ENCODE measurements around the gene PTPRU. TPM values are rescaled to one million over a fixed set of nuclear protein-coding genes. Genes with fewer than 3 reads are reported as not detected.
A peak's percentile ranks its signal among the peaks of the same experiment; 100 is the strongest.

Gene PTPRU
- total RNA-seq, 1 donor from 2014 or later = 92.5 TPM

DNA sequence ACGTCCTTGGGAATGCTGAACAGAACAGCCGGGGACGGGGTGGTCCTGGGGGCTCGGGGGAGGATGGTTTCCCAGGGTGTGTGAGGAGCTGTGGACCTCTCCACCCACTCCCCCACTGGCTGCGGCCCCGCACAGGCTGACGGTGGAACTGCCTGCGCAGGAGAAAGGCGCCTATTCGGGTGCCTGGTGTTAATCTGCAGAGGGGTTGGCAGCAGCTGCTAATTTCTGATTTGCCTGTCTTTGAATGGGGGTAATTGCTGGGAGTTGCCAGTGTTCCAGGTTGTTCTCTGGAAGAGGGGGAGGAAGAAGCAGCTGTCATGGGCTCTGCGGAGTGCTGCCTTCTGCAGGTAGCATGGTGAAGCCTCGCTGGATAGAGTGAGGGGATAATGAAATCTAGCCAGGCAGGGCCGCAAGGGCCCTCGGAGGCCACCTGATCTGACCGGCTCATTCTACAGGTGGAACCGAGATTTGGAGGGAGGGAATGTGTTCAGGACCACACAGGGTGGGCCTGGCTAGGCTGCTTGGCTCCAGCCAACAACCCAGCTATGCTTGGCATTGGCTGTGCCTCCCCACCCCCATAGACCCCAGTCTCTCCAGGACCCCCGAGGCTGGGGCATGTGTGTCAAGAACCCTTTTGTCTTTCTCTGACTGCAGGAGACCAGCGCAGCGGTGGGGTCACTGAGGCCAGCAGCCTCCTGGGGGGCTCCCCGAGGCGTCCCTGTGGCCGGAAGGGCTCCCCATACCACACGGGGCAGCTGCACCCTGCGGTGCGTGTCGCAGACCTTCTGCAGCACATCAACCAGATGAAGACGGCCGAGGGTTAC, 67.1 kb downstream of the PTPRU start:
- DNase-seq = peak; percentile 11
- TF ChIP-seq, protein P1, sequence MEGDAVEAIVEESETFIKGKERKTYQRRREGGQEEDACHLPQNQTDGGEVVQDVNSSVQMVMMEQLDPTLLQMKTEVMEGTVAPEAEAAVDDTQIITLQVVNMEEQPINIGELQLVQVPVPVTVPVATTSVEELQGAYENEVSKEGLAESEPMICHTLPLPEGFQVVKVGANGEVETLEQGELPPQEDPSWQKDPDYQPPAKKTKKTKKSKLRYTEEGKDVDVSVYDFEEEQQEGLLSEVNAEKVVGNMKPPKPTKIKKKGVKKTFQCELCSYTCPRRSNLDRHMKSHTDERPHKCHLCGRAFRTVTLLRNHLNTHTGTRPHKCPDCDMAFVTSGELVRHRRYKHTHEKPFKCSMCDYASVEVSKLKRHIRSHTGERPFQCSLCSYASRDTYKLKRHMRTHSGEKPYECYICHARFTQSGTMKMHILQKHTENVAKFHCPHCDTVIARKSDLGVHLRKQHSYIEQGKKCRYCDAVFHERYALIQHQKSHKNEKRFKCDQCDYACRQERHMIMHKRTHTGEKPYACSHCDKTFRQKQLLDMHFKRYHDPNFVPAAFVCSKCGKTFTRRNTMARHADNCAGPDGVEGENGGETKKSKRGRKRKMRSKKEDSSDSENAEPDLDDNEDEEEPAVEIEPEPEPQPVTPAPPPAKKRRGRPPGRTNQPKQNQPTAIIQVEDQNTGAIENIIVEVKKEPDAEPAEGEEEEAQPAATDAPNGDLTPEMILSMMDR (IDR thresholded peaks at IDR 0.05; ENCODE audit: partially characterized antibody, unreplicated experiment) = no peak
- peaks cover 7% of the 10 kb centered on the region for H3K9me3 Mint-ChIP-seq (ENCODE audit: unreplicated experiment)
- peaks cover 7% of the 10 kb centered on the region for H3K27me3 Mint-ChIP-seq (ENCODE audit: unreplicated experiment)
- H3K36me3 Mint-ChIP-seq (ENCODE audit: unreplicated experiment) = peaks cover 4% of the 10 kb centered on the region
- no peak overlapping the region for H3K4me3 Mint-ChIP-seq (ENCODE audit: unreplicated experiment)
- no peak overlapping the region for H3K27ac Mint-ChIP-seq (ENCODE audit: unreplicated experiment)
- H3K4me1 Mint-ChIP-seq (ENCODE audit: low read depth, unreplicated experiment) = no peaks in the 10 kb centered on the region

DNA sequence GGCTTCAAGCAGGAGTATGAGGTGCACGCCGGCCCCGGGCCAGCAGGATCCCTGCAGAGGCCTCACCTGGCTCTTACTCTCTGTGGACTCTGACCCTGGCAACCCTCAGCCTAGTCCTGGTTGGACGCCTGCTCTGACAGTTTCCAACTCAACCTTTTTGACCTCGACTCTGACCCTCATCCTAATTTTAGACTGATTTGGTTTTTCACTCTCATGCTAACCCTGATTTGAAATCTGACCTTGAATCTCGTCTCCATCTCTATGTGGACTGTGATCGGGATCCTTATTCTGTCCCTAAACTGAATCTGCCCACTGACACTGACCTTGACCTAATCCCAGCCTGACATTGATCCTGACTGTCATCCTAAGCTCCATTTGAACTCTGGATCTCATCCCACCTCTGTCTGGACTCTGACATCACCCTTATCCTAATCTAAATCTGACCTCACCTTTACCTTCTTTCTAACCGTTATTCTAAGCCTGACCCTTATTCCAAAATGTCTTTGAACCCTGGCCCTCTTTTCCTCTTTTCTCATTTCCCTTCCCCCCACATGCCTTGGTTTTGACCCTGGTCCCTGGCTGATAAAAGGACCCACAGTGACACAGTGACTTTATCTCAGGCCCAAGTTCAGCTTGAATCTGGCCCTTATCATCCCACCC, 67.8 kb downstream of the PTPRU start:
- Mint-ChIP-seq H3K4me3 (ENCODE audit: unreplicated experiment) (no peak overlapping the region), H3K9me3 (ENCODE audit: unreplicated experiment) (peaks cover 8% of the 10 kb centered on the region), H3K27me3 (ENCODE audit: unreplicated experiment) (peaks cover 11% of the 10 kb centered on the region), H3K27ac (ENCODE audit: unreplicated experiment) (no peak overlapping the region), H3K4me1 (ENCODE audit: low read depth, unreplicated experiment) (peaks cover 5% of the 10 kb centered on the region), H3K36me3 (ENCODE audit: unreplicated experiment) (peaks cover 4% of the 10 kb centered on the region)
- TF ChIP-seq, protein P1 (IDR thresholded peaks at IDR 0.05; ENCODE audit: partially characterized antibody, unreplicated experiment) = no peak
- no peak for DNase-seq

DNA sequence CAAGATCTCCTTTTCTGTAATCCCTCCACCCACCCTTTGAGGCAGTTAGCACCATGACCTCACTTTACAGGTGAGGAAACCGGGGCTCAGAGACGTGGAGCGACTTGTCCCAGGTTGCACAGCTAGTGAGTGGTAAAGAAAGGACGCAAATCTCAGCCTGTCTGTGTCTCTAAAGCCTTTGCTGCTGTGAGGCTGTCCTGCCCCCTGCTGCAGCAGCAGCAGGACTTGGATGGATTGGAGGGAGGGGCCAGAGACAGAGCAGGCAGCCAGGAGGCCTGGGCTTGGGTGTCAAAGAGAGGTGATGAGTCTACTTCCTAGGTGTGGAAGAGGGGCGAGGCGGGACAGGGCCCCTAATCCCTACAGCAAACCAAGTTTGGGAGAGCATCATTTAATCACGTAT, 69.6 kb downstream of the PTPRU start:
- Mint-ChIP-seq H3K4me1 (ENCODE audit: low read depth, unreplicated experiment) (peaks cover 14% of the 10 kb centered on the region), H3K27me3 (ENCODE audit: unreplicated experiment) (peaks cover 12% of the 10 kb centered on the region), H3K9me3 (ENCODE audit: unreplicated experiment) (peaks cover 10% of the 10 kb centered on the region), H3K4me3 (ENCODE audit: unreplicated experiment) (no peak overlapping the region), H3K36me3 (ENCODE audit: unreplicated experiment) (peaks cover 4% of the 10 kb centered on the region), H3K27ac (ENCODE audit: unreplicated experiment) (no peak overlapping the region)
- TF ChIP-seq, protein P1 (IDR thresholded peaks at IDR 0.05; ENCODE audit: partially characterized antibody, unreplicated experiment) = no peak
- DNase-seq = peak; percentile 4

DNA sequence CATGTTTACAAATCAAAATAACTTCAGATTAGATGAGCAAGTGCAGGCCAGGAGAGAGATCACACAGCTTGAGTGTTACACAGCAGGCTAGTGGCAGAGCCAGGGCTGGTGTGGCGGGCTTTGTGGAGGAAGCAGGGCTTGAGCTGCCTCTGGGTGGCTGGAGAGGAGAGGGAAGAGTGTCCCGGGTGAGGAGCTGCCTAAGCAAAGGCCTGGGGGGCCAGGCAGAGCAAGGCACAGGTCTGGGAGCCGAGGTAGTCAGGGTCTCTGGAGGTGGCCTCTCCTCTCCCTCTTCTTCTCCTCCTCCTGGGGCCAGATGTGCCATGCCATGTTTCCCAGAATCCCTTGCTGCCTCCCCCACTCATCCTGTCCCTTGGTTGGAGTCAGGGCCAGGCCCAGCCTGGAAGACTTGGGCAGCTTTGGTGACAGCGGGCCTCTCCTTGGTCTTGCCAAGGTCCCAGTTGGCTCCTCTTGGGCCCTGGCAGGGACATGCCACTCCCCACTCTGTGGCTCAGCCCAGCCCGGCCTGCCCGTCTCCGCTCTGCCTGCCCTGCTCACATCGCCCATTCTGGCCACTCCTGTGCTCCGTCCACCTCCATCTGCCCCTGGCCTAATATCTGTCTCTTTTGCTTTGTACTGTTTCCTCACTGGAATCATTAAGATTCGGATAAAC, 70.3 kb downstream of the PTPRU start:
- H3K27ac Mint-ChIP-seq (ENCODE audit: unreplicated experiment) = no peak overlapping the region

More for the DNA sequence above, 70.3 kb downstream of the PTPRU start:
- peak; percentile 9 for DNase-seq
- no peak overlapping the region for H3K4me3 Mint-ChIP-seq (ENCODE audit: unreplicated experiment)
- H3K9me3 Mint-ChIP-seq (ENCODE audit: unreplicated experiment) = peaks cover 11% of the 10 kb centered on the region
- TF ChIP-seq, protein P1 (IDR thresholded peaks at IDR 0.05; ENCODE audit: partially characterized antibody, unreplicated experiment) = no peak
- peaks cover 17% of the 10 kb centered on the region for H3K4me1 Mint-ChIP-seq (ENCODE audit: low read depth, unreplicated experiment)
- peaks cover 5% of the 10 kb centered on the region for H3K36me3 Mint-ChIP-seq (ENCODE audit: unreplicated experiment)
- peaks cover 13% of the 10 kb centered on the region for H3K27me3 Mint-ChIP-seq (ENCODE audit: unreplicated experiment)
